GM19193 (cell line): ENCODE measurements around the gene GPR68.

Experiments used
- POLR2A ChIP-seq: IDR thresholded peaks from 4 replicates; pipeline ENCODE4 v1.6.1; 2011; ENCODE audit not compliant: insufficient read depth, insufficient read length; ENCODE audit errors: extremely low read depth

The GPR68 gene

GRCh38 chr14:91279354-91279753, 34.9 kb upstream of the GPR68 start:
- no peak for TF ChIP-seq POLR2A

GRCh38 chr14:91278383-91278715, 33.8 kb upstream of the GPR68 start:
- no peak for TF ChIP-seq POLR2A

- TF ChIP-seq POLR2A, result no peak
Observed at GRCh38 chr14:91277546-91278382, 33.3 kb upstream of the GPR68 start.

DNA sequence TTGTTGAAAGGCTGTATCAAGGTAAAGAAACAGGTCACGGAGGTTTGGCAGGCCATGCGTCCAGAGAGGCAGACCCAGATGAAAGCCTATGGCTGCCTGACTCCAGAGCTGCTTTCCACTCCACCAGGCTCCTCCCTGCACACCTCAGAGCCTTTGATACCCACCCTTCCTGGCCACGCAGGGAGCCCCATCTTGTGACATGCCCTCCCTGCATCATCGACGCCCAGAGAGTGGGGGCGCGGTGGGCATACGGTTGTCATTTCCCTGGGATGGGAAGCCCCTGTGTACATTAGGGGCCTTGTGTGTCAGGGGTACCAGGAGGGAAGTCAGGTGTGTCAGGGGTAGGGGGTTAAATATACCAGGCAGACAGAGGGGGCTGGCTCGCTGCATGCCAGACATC, 30.3 kb upstream of the GPR68 start:
- TF ChIP-seq POLR2A, result no peak

- TF ChIP-seq POLR2A, result no peak
Observed at GRCh38 chr14:91273885-91274273, 29.4 kb upstream of the GPR68 start.

- no peak for TF ChIP-seq POLR2A
Observed at GRCh38 chr14:91273273-91273884, 28.9 kb upstream of the GPR68 start.

DNA sequence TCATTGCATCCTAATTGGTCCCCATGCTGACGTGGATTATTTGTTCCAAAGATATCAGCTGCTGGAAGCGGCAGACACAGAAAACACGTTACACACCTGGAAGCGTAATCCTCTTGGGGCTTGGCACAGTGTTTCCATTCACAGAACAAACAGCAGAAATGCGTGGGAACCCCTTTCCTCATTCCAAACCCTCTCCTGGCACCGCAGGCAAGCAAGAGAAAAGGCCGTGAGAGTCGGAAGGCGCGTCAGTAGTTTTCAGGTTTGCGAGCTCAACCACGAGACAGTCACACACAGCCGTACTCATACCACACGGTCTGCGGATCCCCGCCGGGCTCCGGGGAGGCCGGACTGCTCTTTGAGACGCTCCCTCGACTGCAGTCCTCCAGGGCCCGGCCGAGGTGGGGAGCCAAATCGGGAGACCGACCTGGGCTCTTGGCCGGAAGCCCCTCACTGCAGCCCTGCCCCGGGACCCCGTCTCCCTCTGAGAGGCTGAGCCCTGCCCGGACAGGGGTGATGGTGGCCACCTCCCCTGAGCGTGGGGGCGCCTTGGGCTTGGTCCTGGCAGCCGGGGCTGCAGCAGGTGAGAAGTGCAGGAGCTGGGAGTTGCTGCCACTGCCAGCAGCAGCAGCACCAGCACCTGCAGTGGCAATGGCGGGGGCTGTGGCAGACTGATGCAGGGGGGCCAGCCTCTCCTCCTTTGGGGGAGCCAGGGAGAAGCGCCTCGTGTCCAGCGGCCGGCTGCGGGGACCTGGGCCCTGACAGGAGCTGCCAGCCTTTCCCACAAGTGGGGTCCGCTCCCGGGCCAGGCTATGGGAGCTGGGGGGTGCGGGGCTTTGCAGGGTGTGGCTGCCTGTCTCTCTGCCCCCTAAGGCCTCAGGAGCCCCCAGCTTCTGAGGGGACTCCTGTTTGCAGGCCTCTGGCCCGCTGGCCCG, 28.1 kb upstream of the GPR68 start:
- no peak for TF ChIP-seq POLR2A

- no peak for TF ChIP-seq POLR2A
Observed at GRCh38 chr14:91271639-91272038, 27.1 kb upstream of the GPR68 start.

- TF ChIP-seq POLR2A, result no peak
Observed at GRCh38 chr14:91270619-91271018, 26.1 kb upstream of the GPR68 start.

GRCh38 chr14:91270188-91270587, 25.7 kb upstream of the GPR68 start:
- TF ChIP-seq POLR2A, result no peak

DNA sequence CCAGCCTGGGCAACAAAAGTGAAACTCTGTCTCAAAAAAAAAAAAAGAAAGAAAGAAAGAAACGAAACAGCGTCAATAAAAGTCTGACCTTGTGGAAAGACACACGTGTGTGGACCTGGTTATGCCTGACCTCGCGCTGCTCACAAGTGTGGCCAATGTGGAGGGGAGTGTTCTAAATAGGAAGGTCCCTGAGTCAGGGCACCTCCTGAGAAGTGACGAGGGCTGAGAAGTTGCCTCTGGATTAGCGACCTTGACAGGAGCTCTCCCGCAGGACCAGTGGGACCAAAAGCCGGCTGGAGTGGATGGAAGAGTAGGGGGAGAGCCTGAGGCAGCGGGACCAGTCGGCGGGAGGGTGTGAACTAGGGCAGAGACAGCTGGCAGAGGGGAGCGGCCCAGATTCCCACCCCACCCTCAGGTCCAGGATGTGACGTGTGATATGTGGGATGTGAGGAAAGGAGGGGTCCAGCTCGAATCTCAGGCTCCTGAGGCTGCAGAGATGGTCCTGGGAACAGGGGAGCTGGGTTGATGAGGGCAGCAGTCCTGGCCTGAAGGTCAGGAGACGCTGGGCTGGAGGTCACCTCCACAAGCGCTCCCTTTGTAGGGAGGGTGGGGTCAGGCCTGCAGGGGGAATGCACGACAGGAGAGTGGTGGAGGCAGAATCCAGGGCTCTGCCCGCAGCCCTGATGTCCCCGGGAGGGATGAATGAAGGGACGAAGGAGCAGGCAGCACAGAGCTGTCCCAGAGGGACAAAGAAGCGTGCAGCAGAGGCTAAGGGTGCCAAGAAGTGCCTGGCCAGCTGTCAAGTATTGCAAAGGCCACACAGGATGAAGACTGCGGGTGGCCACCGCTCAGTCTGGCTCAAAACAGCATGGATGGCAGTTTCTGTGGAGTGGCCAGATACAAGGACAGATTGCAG, 24.8 kb upstream of the GPR68 start:
- TF ChIP-seq POLR2A, result no peak

- no peak for TF ChIP-seq POLR2A
Observed at GRCh38 chr14:91267965-91268437, 23.5 kb upstream of the GPR68 start.

- no peak for TF ChIP-seq POLR2A
Observed at GRCh38 chr14:91265404-91265803, 20.9 kb upstream of the GPR68 start.
